DOHH2 (cell line): ENCODE measurements around the gene ZNF792.

Experiments used
- CTCF ChIP-seq: fragments of 200-600 bp; sonication (generic); IDR thresholded peaks from one replicate; pipeline ENCODE4 v1.5.1; 2014; ENCODE audit warnings: antibody characterized with exemption, mild to moderate bottlenecking, low read depth, low read length; ENCODE audit not compliant: poor library complexity, severe bottlenecking
- EZH2phosphoT487 ChIP-seq: fragments of 200-600 bp; sonication (generic); IDR thresholded peaks from 2 replicates; pipeline ENCODE4 v1.6.1; 2017; ENCODE audit warnings: borderline replicate concordance, mild to moderate bottlenecking, antibody characterized with exemption, low read length, moderate library complexity, mixed read lengths

- TF ChIP-seq CTCF (no peak), EZH2phosphoT487 (no peak)
These were observed 36.8 kb upstream of the ZNF792 start for GRCh38 chr19:35000647-35001501.
